Natural killer cell treated with Interleukin-12 subunit alpha and Interleukin-12 subunit beta and Interleukin-15 and Interleukin-18, amount 100 ng/mL, for 72 hours (primary cell): ENCODE results near the gene ROBO1. TPM values are rescaled to one million over a fixed set of nuclear protein-coding genes. Genes with fewer than 3 reads are reported as not detected.

ENCODE experiments used
- ATAC-seq, 2 donors: fragments of 150-1000 bp; cut with Tn5 transposase in 1 of 2; sonication (Bioruptor Pico), chemical (Tn5 transposase) in 1 of 2; 2 replicates each; pipeline ENCODE4 v1.10.0; 2021
- DNase-seq: peaks from one replicate; pipeline ENCODE4 v3.0.0; 2022; ENCODE audit warnings: low spot score
- H3K27ac Mint-ChIP-seq, 2 donors: 1 replicate in 1 of 2; 2 replicates in 1 of 2; pipeline ENCODE4 v1.8.0; 2022; ENCODE audit warnings: mixed read lengths in 2 of 2, mild to moderate bottlenecking in 1 of 2, moderate library complexity in 1 of 2
- H3K27me3 Mint-ChIP-seq, 2 donors: 1 replicate in 1 of 2; 2 replicates in 1 of 2; pipeline ENCODE4 v1.8.0; 2022; ENCODE audit warnings: mixed read lengths in 2 of 2
- H3K36me3 Mint-ChIP-seq: one replicate; pipeline ENCODE4 v1.8.0; 2022; ENCODE audit warnings: mixed read lengths
- H3K4me1 Mint-ChIP-seq, 2 donors: 1 replicate in 1 of 2; 2 replicates in 1 of 2; pipeline ENCODE4 v1.8.0; 2022; ENCODE audit warnings: low read depth in 2 of 2, mixed read lengths in 2 of 2, mild to moderate bottlenecking in 1 of 2
- H3K4me3 Mint-ChIP-seq: one replicate; pipeline ENCODE4 v1.8.0; 2022; ENCODE audit warnings: mixed read lengths
- H3K9me3 Mint-ChIP-seq: 2 replicates; pipeline ENCODE4 v1.8.0; 2022; ENCODE audit warnings: mixed read lengths
- total RNA-seq, 2 donors: library from RNA; stranded (reverse); gene quantifications; one replicate each; pipeline ENCODE4 v1.2.3, GENCODE V29; 2022

Gene ROBO1
- total RNA-seq, 2 donors from 2014 or later: 0.05 TPM; not detected in 1

DNA sequence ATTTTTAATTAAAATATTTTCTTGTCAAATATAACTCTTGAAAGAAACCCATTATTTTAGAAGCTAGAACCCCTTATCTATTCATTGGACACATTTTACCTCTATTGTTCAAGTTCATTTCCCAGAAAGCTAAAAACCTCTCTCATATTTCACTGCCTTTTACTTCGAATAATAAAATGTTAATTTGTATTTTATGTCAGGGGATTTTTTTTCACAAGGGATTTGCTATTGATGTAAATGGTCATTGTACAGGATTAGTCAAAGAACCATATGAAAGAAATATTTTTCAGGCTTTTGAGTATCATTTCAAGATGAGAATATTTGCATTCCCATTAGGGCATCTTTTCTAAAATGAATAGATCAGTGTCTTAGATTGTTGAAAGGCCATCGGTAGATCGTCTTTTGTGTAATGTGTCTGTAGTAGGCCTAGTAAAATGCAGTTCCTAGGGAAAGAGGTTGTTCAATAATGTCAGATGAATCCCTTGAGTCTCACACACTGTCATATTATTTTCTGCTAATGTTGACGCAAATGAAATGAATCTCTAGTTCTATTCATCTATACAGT, 114.5 kb downstream of the ROBO1 start:
- no peak overlapping the region for H3K4me3 Mint-ChIP-seq
- peaks cover 5% of the 10 kb centered on the region for H3K9me3 Mint-ChIP-seq
- no peaks in the 10 kb centered on the region for H3K27me3 Mint-ChIP-seq
- H3K36me3 Mint-ChIP-seq: peaks cover 4% of the 10 kb centered on the region
- ATAC-seq: no peak
- no peaks in the 10 kb centered on the region for H3K4me1 Mint-ChIP-seq
- DNase-seq: no peak
- no peak overlapping the region for H3K27ac Mint-ChIP-seq

DNA sequence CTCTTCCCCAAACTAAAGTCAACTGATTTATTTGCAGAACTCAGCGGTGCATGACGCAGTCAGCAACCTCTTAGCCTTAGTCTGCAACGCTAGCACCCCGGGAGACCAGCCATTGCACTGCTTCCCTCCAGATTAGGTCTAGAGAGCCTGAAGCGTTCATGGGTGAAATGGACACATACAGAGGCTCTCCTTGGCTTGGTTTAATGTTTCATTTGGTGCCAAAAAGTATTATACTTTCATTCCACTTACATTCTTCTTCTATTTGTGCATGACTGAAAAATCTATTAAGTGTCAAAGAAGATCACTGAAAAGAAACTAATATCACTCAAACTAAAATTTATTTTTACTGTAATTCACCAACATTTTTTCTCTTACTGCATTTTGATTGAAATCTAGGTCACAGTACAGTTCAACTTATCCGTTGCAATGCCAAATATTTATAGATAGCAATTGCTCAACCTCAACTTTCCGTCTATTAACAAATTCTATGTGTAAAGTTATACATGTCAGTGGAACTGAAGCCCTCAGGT, 116.2 kb downstream of the ROBO1 start:
- H3K9me3 Mint-ChIP-seq: peaks cover 7% of the 10 kb centered on the region
- ATAC-seq: no peak

DNA sequence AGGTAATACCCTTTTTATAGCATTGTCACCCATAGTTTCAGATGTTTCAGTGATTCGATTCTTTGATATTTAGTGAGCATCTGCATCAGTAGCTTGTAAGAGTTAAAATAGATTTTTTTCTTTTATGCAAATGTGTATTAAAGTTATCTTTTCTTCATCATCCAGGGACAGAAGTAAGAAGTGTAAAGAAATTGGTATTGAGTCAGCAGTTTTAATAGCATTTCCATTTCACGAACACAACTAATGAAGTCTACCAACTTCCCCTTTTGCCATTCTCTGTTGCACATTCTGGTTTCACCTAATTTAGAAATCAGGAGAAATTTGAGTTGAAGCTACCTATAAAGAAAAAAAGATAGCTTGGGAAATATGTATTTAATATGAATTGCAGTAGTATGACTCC, 127.9 kb downstream of the ROBO1 start:
- no peaks in the 10 kb centered on the region for H3K27me3 Mint-ChIP-seq
- no peak overlapping the region for H3K27ac Mint-ChIP-seq
- peaks cover 4% of the 10 kb centered on the region for H3K36me3 Mint-ChIP-seq
- no peaks in the 10 kb centered on the region for H3K4me1 Mint-ChIP-seq
- H3K9me3 Mint-ChIP-seq: peaks cover 24% of the 10 kb centered on the region
- H3K4me3 Mint-ChIP-seq: no peak overlapping the region
- DNase-seq (no peak), ATAC-seq (no peak)

More for the DNA sequence above, 116.2 kb downstream of the ROBO1 start:
- H3K27ac Mint-ChIP-seq: no peak overlapping the region
- no peak overlapping the region for H3K4me3 Mint-ChIP-seq
- DNase-seq: no peak
- no peaks in the 10 kb centered on the region for H3K4me1 Mint-ChIP-seq
- no peaks in the 10 kb centered on the region for H3K27me3 Mint-ChIP-seq
- H3K36me3 Mint-ChIP-seq: peaks cover 4% of the 10 kb centered on the region

DNA sequence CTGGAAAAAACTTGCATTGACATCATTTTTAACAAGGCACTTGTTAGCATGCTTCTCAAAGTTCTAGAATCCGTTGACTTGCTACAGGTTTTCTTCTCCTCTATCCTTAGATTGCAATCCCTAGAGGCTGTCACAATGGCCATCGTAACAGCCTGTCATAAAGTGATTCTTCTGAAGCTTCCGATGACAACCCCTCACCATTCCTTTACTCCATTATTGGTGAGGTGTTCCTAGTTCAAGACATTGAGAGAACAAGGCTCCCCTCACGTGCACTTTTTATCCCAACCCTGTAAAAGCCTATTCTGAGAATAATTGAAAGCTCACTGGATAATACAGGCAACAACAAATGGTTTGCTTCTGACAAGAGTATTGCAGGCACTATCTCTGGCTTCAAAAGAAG, 131.4 kb downstream of the ROBO1 start:
- no peak overlapping the region for H3K27ac Mint-ChIP-seq
- DNase-seq: no peak
- no peaks in the 10 kb centered on the region for H3K27me3 Mint-ChIP-seq
- no peak for ATAC-seq
- no peaks in the 10 kb centered on the region for H3K4me1 Mint-ChIP-seq
- H3K4me3 Mint-ChIP-seq: no peak overlapping the region
- H3K36me3 Mint-ChIP-seq: peaks cover 5% of the 10 kb centered on the region
- peaks cover 11% of the 10 kb centered on the region for H3K9me3 Mint-ChIP-seq

DNA sequence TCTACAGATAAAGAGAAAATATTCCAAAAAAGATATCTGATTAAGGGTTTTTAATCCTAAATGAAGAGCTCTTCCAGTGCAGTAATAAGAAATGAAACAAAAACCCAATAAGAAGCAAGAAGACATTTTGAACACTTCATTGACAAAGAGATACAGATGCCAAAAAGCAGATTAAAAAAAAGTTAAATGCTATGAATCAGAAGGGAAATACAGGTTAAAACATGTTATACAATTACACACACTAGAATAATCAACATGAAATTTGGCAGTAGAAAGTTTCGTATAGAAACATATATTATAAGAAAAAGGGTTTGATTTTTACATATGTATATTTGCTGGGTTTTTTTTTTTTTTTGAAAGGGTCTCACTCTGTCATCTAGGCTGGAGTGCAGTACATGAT, 135.0 kb downstream of the ROBO1 start:
- DNase-seq (no peak), ATAC-seq (no peak)
- H3K27me3 Mint-ChIP-seq: no peaks in the 10 kb centered on the region
- peaks cover 15% of the 10 kb centered on the region for H3K9me3 Mint-ChIP-seq
- peaks cover 16% of the 10 kb centered on the region for H3K36me3 Mint-ChIP-seq
- H3K4me3 Mint-ChIP-seq: no peak overlapping the region
- H3K27ac Mint-ChIP-seq: no peak overlapping the region
- no peaks in the 10 kb centered on the region for H3K4me1 Mint-ChIP-seq

DNA sequence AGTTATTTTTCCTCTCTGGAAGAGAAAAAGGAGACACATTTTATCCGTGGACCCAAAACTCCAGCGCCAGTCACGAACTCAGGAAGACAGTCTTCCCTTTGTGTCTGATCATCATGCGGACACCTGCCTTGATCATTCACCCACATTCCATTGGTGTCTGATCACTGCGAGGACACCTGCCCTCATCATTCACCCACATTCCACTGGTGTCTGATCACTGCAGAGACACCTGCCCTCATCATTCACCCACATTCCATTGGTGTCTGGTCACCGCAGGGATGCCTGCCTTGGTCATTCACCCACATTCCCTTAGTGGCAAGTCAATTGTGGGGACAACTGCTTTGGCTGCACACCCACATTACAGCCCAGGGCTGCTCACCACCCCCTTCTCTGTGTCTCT, 148.9 kb downstream of the ROBO1 start:
- Mint-ChIP-seq H3K4me3 (no peak overlapping the region), H3K27me3 (no peaks in the 10 kb centered on the region), H3K4me1 (no peaks in the 10 kb centered on the region), H3K36me3 (peaks cover 41% of the 10 kb centered on the region), H3K27ac (no peak overlapping the region), H3K9me3 (peaks cover 37% of the 10 kb centered on the region)
- DNase-seq (no peak), ATAC-seq (no peak)

DNA sequence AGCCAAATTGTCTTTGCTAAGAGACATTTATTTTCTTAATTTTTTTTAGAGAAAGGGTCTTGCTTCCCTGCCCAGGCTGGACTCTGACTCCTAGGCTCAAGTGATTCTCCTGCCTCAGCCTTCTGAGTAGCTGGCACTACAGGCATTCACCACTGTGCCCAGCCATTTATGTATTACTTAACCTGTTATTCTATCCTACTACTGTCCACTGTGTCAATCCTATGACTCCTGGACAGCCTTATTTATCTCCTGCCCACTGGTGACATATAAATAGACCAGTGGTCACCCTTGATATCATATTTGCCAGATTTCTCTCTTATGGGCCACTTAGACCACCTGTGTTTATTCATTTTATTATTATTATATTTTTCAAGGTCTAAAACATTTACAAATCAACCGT, 161.4 kb downstream of the ROBO1 start:
- Mint-ChIP-seq H3K4me3 (no peak overlapping the region), H3K4me1 (no peaks in the 10 kb centered on the region), H3K27ac (no peak overlapping the region), H3K27me3 (no peaks in the 10 kb centered on the region), H3K9me3 (peaks cover 28% of the 10 kb centered on the region), H3K36me3 (peaks cover 11% of the 10 kb centered on the region)
- no peak for DNase-seq
- no peak for ATAC-seq

DNA sequence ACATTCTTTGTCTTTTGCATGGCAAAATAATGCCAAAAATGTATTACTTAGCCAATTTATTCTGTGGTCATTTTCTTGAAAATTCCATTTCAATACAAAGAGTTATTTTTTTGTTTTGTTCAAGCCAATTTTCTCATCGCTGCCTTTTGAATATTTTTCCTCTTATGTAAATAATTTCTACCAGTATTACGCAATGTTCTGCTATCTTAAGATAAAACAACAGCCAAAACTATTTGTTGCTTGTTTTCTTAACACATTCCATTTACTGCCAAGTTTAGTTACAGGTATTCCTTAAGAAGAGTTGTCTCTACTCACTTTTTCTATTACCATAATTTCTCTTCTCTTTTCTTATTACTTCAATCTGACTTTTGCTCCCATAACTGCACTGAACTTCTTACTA, 163.1 kb downstream of the ROBO1 start:
- H3K27me3 Mint-ChIP-seq: no peaks in the 10 kb centered on the region

DNA sequence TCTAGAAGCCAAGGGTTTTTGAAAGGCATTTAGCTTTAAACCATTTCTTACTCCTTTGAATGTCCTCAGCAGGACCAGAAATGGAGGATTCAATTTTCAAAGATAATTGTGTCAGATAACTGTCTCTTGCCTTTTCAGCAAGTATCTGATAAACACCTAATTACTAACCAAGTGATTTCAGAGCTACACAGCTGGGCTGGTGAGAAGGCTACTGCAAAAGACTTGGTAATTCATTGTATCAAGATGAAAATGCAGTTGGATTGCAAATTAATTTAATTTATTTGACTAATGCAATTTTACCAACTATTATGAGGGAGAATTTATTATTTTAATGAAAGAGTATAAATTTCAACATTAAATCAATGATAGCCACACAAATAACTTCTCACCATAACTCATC, 165.4 kb downstream of the ROBO1 start:
- peaks cover 21% of the 10 kb centered on the region for H3K9me3 Mint-ChIP-seq
- ATAC-seq (no peak), DNase-seq (no peak)

More for the DNA sequence above, 163.1 kb downstream of the ROBO1 start:
- DNase-seq: no peak
- H3K27ac Mint-ChIP-seq: no peak overlapping the region
- no peak overlapping the region for H3K4me3 Mint-ChIP-seq
- no peak for ATAC-seq
- H3K4me1 Mint-ChIP-seq: no peaks in the 10 kb centered on the region
- H3K36me3 Mint-ChIP-seq: peaks cover 11% of the 10 kb centered on the region
- peaks cover 28% of the 10 kb centered on the region for H3K9me3 Mint-ChIP-seq

DNA sequence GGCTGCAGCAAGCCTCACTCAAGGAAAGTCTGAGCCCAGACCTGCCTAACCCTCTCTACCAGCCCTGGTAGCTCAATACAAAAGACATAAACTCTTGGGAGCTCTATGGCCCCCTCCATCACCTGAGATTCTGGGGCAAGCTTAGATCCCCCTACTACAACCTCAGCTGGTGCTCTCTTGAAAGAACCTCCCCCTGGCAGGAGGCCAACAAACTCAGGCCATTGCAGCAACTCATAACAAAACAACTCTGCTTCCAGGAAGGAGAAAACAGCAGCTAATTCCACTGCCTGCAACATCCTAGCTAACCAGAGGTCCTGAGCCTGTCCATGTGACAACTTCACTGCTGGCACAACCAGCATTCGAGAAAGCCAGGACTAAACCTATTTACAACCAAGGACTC, 169.2 kb downstream of the ROBO1 start:
- no peaks in the 10 kb centered on the region for H3K27me3 Mint-ChIP-seq
- no peaks in the 10 kb centered on the region for H3K4me1 Mint-ChIP-seq
- H3K4me3 Mint-ChIP-seq: no peak overlapping the region
- ATAC-seq: no peak
- H3K9me3 Mint-ChIP-seq: peaks cover 14% of the 10 kb centered on the region
- no peak overlapping the region for H3K27ac Mint-ChIP-seq
- no peak for DNase-seq
- H3K36me3 Mint-ChIP-seq: peaks cover 4% of the 10 kb centered on the region

More for the DNA sequence above, 165.4 kb downstream of the ROBO1 start:
- no peak overlapping the region for H3K27ac Mint-ChIP-seq
- no peaks in the 10 kb centered on the region for H3K4me1 Mint-ChIP-seq
- no peak overlapping the region for H3K4me3 Mint-ChIP-seq
- H3K36me3 Mint-ChIP-seq: peaks cover 11% of the 10 kb centered on the region
- no peaks in the 10 kb centered on the region for H3K27me3 Mint-ChIP-seq

DNA sequence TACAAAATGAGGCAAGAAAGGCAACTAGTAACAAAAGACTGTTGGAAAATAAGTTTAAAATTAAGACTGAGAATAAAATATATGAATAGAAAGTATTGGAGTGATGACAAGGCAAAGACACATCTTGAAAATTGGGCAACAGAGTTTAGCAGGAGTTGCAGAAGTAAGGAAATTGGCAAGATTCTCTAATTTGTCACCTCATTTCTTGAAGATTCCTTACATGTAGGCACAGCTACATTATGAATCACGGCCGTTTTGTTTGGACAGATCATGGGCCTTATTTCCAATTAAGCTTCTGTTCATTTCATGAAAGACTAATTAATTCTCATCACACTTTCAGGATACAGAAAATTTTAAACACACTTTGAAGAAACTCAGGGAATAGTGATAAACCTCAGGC, 170.1 kb downstream of the ROBO1 start:
- ATAC-seq: no peak
- Mint-ChIP-seq H3K27ac (no peak overlapping the region), H3K4me1 (no peaks in the 10 kb centered on the region), H3K9me3 (peaks cover 11% of the 10 kb centered on the region), H3K4me3 (no peak overlapping the region), H3K27me3 (no peaks in the 10 kb centered on the region), H3K36me3 (peaks cover 4% of the 10 kb centered on the region)
- DNase-seq: no peak

DNA sequence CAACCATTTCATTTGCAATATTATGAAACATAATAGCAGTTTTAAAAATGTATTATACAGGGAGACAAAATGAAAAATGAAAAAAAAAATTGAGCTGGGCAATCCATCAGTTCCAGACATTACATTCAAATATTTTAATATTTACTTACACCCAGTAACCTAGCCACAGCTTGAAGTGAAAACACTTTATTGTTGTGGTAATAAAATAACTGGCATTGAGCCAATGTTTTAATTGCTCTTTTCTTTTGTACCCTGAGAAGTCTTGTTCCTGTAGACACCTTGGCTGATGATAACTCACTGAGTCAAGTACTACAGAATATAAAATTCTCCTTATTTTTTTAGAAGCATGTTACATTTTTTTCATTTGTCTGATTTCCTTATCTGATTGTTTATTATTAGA, 180.6 kb downstream of the ROBO1 start:
- Mint-ChIP-seq H3K9me3 (peaks cover 5% of the 10 kb centered on the region), H3K27ac (no peak overlapping the region), H3K27me3 (no peaks in the 10 kb centered on the region), H3K4me1 (no peaks in the 10 kb centered on the region), H3K36me3 (no peaks in the 10 kb centered on the region), H3K4me3 (no peak overlapping the region)
- DNase-seq: no peak
- ATAC-seq: no peak

DNA sequence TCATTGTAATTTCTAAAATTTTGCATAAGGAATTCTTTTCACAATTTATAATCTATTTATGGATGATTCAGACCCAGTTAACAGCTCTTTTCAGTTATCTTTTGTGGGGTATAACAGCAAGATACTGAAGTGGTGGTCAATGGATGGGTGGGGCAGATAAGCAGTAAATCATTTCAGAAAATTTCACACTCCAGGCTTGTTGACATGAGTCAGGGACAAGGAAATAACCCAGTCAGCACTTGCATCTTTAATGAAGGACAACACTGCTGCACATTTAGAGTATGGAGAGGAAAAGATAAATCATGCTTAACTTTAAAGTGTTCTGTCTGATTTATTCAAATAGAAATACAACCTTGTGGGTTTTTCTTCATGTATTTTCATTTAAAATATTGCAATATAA, 181.6 kb downstream of the ROBO1 start:
- Mint-ChIP-seq H3K4me1 (no peaks in the 10 kb centered on the region), H3K36me3 (no peaks in the 10 kb centered on the region), H3K4me3 (no peak overlapping the region), H3K27me3 (no peaks in the 10 kb centered on the region), H3K9me3 (peaks cover 5% of the 10 kb centered on the region), H3K27ac (no peak overlapping the region)
- ATAC-seq (no peak), DNase-seq (no peak)

DNA sequence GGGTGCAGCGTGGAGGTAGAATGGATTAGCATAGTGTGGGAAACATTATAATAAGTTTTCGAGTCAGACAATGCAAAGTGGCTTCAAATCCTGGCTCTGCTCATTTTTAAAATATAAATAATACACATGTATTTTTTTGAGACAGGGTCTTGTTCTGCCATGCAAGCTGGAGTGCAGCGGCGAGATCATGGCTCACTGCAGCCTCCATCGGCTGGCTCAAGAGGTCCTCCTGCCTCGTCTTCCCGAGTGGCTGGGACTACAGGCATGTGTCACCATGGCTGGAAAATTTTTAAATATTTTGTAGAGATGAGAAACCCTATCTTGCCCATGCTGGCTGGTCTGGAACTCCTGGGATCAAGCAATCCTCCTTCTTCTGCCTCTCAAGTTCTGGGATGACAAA, 194.9 kb downstream of the ROBO1 start:
- DNase-seq: no peak
- H3K4me1 Mint-ChIP-seq: no peaks in the 10 kb centered on the region
- no peaks in the 10 kb centered on the region for H3K9me3 Mint-ChIP-seq
- no peak overlapping the region for H3K27ac Mint-ChIP-seq
- H3K4me3 Mint-ChIP-seq: no peak overlapping the region
- ATAC-seq: no peak
- H3K27me3 Mint-ChIP-seq: no peaks in the 10 kb centered on the region
- H3K36me3 Mint-ChIP-seq: no peaks in the 10 kb centered on the region

DNA sequence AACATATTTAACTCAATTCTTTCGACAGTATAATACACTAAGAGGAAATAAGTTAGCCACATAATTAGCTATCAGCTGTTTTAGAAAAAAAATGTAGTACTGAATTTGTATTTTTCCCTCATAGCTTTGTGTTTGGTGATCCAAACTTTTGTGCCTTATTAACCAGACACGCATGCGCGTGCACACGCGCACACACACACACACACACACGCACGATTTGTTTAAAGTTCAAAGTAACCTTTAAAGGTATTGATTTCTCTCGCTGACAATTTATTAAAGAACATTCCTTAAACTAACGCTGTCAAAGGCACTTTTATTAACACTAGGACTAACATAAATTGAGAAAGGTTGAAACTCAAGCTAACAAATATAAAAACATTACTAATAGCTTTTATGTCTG, 198.9 kb downstream of the ROBO1 start:
- H3K27ac Mint-ChIP-seq: no peak overlapping the region
- H3K36me3 Mint-ChIP-seq: no peaks in the 10 kb centered on the region
- H3K4me1 Mint-ChIP-seq: no peaks in the 10 kb centered on the region
- no peak overlapping the region for H3K4me3 Mint-ChIP-seq
- H3K27me3 Mint-ChIP-seq: no peaks in the 10 kb centered on the region
- DNase-seq (no peak), ATAC-seq (no peak)
- H3K9me3 Mint-ChIP-seq: peaks cover 8% of the 10 kb centered on the region
